ENCODE measurements around the gene LRP1B. TPM values are rescaled to one million over a fixed set of nuclear protein-coding genes. Genes with fewer than 3 reads are reported as not detected.

LRP1B gene
- total and polyA plus RNA-seq, 7 experiments from 2014 or later: 0.10 TPM; not detected in 6

- H3K36me3 Mint-ChIP-seq: no peaks in the 10 kb centered on the region
Measured at GRCh38 chr2:140597836-140598235, 1533.0 kb downstream of the LRP1B start.

GRCh38 chr2:140597205-140597604, 1533.6 kb downstream of the LRP1B start:
- H3K4me1 ChIP-seq (ENCODE audit: control insufficient read depth in 2 of 2, insufficient read depth in 2 of 2, low read length in 2 of 2): no peaks in the 10 kb centered on the region
- H3K36me3 Mint-ChIP-seq: no peaks in the 10 kb centered on the region
- no peaks in the 10 kb centered on the region for H3K27me3 Mint-ChIP-seq
- H3K4me3 Mint-ChIP-seq: no peak overlapping the region
- no peak overlapping the region for H3K27ac ChIP-seq (ENCODE audit: low read depth, low read length)
- intact Hi-C loops (cut with micrococcal nuclease): no loop called here
- H3K27ac Mint-ChIP-seq: no peak overlapping the region
- DNase-seq (no peak), ATAC-seq (no peak)
- no peaks in the 10 kb centered on the region for H3K27me3 ChIP-seq (ENCODE audit: control insufficient read depth in 2 of 2, insufficient read depth in 2 of 2, low read length in 2 of 2)
- H3K9me3 Mint-ChIP-seq: peaks cover 0 to 14% (median 2%) of the 10 kb centered on the region in 11 donors
- H3K4me1 Mint-ChIP-seq: no peaks in the 10 kb centered on the region
- no peaks in the 10 kb centered on the region for H3K36me3 ChIP-seq (ENCODE audit: control insufficient read depth in 2 of 3, insufficient read depth in 3 of 3, low read length in 3 of 3)
- ChIA-PET POLR2A (no interaction called here), CTCF (no interaction called here)
- no peaks in the 10 kb centered on the region for H3K9me3 ChIP-seq (ENCODE audit: control insufficient read depth in 2 of 3, low read length in 3 of 3)
- H3K4me3 ChIP-seq (ENCODE audit: low read length): no peak overlapping the region

More at GRCh38 chr2:140597836-140598235, 1533.0 kb downstream of the LRP1B start:
- Histone ChIP-seq H3K27me3 (ENCODE audit: control insufficient read depth in 2 of 2, insufficient read depth in 2 of 2, low read length in 2 of 2) (no peaks in the 10 kb centered on the region), H3K9me3 (ENCODE audit: control insufficient read depth in 2 of 3, low read length in 3 of 3) (no peaks in the 10 kb centered on the region), H3K4me3 (ENCODE audit: low read length) (no peak overlapping the region), H3K4me1 (ENCODE audit: control insufficient read depth in 2 of 2, insufficient read depth in 2 of 2, low read length in 2 of 2) (no peaks in the 10 kb centered on the region), H3K36me3 (ENCODE audit: control insufficient read depth in 2 of 3, insufficient read depth in 3 of 3, low read length in 3 of 3) (no peaks in the 10 kb centered on the region), H3K27ac (ENCODE audit: low read depth, low read length) (no peak overlapping the region)
- ChIA-PET CTCF (no interaction called here), POLR2A (no interaction called here)
- intact Hi-C loops (cut with micrococcal nuclease): no loop called here
- no peak overlapping the region for H3K4me3 Mint-ChIP-seq
- ATAC-seq: no peak
- peaks cover 0 to 14% (median 2%) of the 10 kb centered on the region in 11 donors for H3K9me3 Mint-ChIP-seq
- no peak overlapping the region for H3K27ac Mint-ChIP-seq
- DNase-seq: no peak
- H3K4me1 Mint-ChIP-seq: no peaks in the 10 kb centered on the region
- no peaks in the 10 kb centered on the region for H3K27me3 Mint-ChIP-seq

DNA sequence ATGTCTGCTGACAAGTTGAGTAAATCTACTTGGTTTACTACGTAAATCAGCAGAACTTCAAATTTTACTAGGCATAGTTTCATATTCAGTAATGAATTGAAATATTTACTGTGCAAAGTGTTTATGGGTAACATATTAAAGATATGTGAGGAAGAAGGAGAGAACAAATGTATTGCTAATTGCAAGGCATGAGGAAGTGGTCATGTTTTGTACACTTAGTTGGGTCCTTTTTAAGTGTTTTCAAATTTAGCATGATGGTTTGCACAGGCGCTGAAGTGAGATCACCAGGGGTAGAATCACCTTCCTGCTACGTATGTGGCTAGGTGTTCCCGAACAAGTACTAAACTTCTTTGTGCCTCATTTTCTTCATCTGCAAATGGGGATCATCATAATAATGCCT, 1534.4 kb downstream of the LRP1B start:
- no peak overlapping the region for H3K27ac ChIP-seq (ENCODE audit: low read depth, low read length)
- Mint-ChIP-seq H3K36me3 (no peaks in the 10 kb centered on the region), H3K4me1 (no peaks in the 10 kb centered on the region), H3K27me3 (no peaks in the 10 kb centered on the region), H3K27ac (no peak overlapping the region), H3K4me3 (no peak overlapping the region), H3K9me3 (peaks cover 0 to 14% (median 2%) of the 10 kb centered on the region in 11 donors)
- POLR2A ChIA-PET: no interaction called here
- H3K4me3 ChIP-seq (ENCODE audit: low read length): no peak overlapping the region
- CTCF ChIA-PET: no interaction called here
- H3K27me3 ChIP-seq (ENCODE audit: control insufficient read depth in 2 of 2, insufficient read depth in 2 of 2, low read length in 2 of 2): no peaks in the 10 kb centered on the region
- H3K36me3 ChIP-seq (ENCODE audit: control insufficient read depth in 2 of 3, insufficient read depth in 3 of 3, low read length in 3 of 3): no peaks in the 10 kb centered on the region
- ATAC-seq (no peak), DNase-seq (no peak)
- no peaks in the 10 kb centered on the region for H3K9me3 ChIP-seq (ENCODE audit: control insufficient read depth in 2 of 3, low read length in 3 of 3)
- no peaks in the 10 kb centered on the region for H3K4me1 ChIP-seq (ENCODE audit: control insufficient read depth in 2 of 2, insufficient read depth in 2 of 2, low read length in 2 of 2)
- intact Hi-C loops (cut with micrococcal nuclease): no loop called here

DNA sequence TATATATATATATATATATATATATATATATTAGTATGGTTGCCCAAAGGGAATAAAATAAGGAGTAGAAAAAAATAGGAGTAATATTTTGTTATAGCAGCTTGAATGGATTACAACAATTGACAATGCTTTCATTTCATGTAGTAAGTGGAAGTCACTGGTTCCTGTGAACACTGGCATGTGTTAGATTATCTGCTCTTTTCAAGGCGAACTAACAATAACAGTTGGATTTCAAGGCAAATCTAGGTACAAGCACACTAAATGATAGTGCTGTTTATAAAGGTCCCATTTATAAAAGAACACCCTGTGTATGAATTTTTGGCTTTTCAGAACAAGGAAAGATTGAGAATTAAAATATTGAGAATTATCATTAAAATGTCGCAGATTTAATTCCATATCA, 1535.7 kb downstream of the LRP1B start:
- H3K36me3 Mint-ChIP-seq: no peaks in the 10 kb centered on the region
- Histone ChIP-seq H3K4me1 (ENCODE audit: control insufficient read depth in 2 of 2, insufficient read depth in 2 of 2, low read length in 2 of 2) (no peaks in the 10 kb centered on the region), H3K27ac (ENCODE audit: low read depth, low read length) (no peak overlapping the region), H3K4me3 (ENCODE audit: low read length) (no peak overlapping the region), H3K9me3 (ENCODE audit: control insufficient read depth in 2 of 3, low read length in 3 of 3) (no peaks in the 10 kb centered on the region), H3K36me3 (ENCODE audit: control insufficient read depth in 2 of 3, insufficient read depth in 3 of 3, low read length in 3 of 3) (no peaks in the 10 kb centered on the region), H3K27me3 (ENCODE audit: control insufficient read depth in 2 of 2, insufficient read depth in 2 of 2, low read length in 2 of 2) (no peaks in the 10 kb centered on the region)
- intact Hi-C loops (cut with micrococcal nuclease): no loop called here
- H3K27me3 Mint-ChIP-seq: no peaks in the 10 kb centered on the region
- H3K4me3 Mint-ChIP-seq: no peak overlapping the region
- DNase-seq: no peak
- H3K27ac Mint-ChIP-seq: no peak overlapping the region
- peaks cover 0 to 14% (median 2%) of the 10 kb centered on the region in 11 donors for H3K9me3 Mint-ChIP-seq
- CTCF ChIA-PET: no interaction called here
- no peak for ATAC-seq
- no peaks in the 10 kb centered on the region for H3K4me1 Mint-ChIP-seq
- POLR2A ChIA-PET: no interaction called here

DNA sequence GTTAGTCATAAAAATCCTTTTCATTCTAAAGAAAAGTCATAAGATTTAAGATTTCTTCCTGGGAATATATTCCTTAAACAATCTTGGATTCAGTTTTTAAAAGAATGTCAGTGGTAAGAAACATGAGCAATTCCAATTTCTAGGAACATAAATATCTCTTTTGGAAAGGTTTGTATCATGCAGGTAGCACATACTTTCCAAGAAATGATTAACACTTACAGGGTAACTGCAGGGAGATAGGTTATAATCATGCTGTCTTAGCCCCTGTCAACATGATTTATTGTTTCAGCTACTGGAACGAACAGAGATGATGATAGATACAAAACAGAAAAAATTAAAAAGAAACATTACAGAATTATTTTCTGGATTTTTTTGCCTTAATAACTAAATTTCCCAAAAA, 1537.7 kb downstream of the LRP1B start:
- Mint-ChIP-seq H3K4me3 (no peak overlapping the region), H3K9me3 (peaks cover 0 to 22% (median 2%) of the 10 kb centered on the region in 11 donors), H3K27me3 (no peaks in the 10 kb centered on the region), H3K36me3 (no peaks in the 10 kb centered on the region), H3K27ac (no peak overlapping the region), H3K4me1 (no peaks in the 10 kb centered on the region)
- intact Hi-C loops (cut with micrococcal nuclease): no loop called here
- H3K4me1 ChIP-seq (ENCODE audit: control insufficient read depth in 2 of 2, insufficient read depth in 2 of 2, low read length in 2 of 2): no peaks in the 10 kb centered on the region
- ChIA-PET CTCF (no interaction called here), POLR2A (no interaction called here)
- H3K4me3 ChIP-seq (ENCODE audit: low read length): no peak overlapping the region
- H3K27ac ChIP-seq (ENCODE audit: low read depth, low read length): no peak overlapping the region
- no peaks in the 10 kb centered on the region for H3K9me3 ChIP-seq (ENCODE audit: control insufficient read depth in 2 of 3, low read length in 3 of 3)
- DNase-seq (no peak), ATAC-seq (no peak)
- no peaks in the 10 kb centered on the region for H3K27me3 ChIP-seq (ENCODE audit: control insufficient read depth in 2 of 2, insufficient read depth in 2 of 2, low read length in 2 of 2)
- no peaks in the 10 kb centered on the region for H3K36me3 ChIP-seq (ENCODE audit: control insufficient read depth in 2 of 3, insufficient read depth in 3 of 3, low read length in 3 of 3)

- Histone ChIP-seq H3K4me1 (ENCODE audit: control insufficient read depth in 2 of 2, insufficient read depth in 2 of 2, low read length in 2 of 2) (no peaks in the 10 kb centered on the region), H3K4me3 (ENCODE audit: low read length) (no peak overlapping the region), H3K27ac (ENCODE audit: low read depth, low read length) (no peak overlapping the region), H3K9me3 (ENCODE audit: control insufficient read depth in 2 of 3, low read length in 3 of 3) (no peaks in the 10 kb centered on the region), H3K36me3 (ENCODE audit: control insufficient read depth in 2 of 3, insufficient read depth in 3 of 3, low read length in 3 of 3) (no peaks in the 10 kb centered on the region), H3K27me3 (ENCODE audit: control insufficient read depth in 2 of 2, insufficient read depth in 2 of 2, low read length in 2 of 2) (no peaks in the 10 kb centered on the region)
- DNase-seq (no peak), ATAC-seq (no peak)
- POLR2A ChIA-PET: no interaction called here
- no peak overlapping the region for H3K27ac Mint-ChIP-seq
- no peaks in the 10 kb centered on the region for H3K27me3 Mint-ChIP-seq
- intact Hi-C loops (cut with micrococcal nuclease): no loop called here
- H3K9me3 Mint-ChIP-seq: peaks cover 0 to 27% (median 3%) of the 10 kb centered on the region in 11 donors
- H3K4me3 Mint-ChIP-seq: no peak overlapping the region
- CTCF ChIA-PET: no interaction called here
- H3K4me1 Mint-ChIP-seq: no peaks in the 10 kb centered on the region
- no peaks in the 10 kb centered on the region for H3K36me3 Mint-ChIP-seq
Measured at GRCh38 chr2:140589696-140590095, 1541.1 kb downstream of the LRP1B start.

DNA sequence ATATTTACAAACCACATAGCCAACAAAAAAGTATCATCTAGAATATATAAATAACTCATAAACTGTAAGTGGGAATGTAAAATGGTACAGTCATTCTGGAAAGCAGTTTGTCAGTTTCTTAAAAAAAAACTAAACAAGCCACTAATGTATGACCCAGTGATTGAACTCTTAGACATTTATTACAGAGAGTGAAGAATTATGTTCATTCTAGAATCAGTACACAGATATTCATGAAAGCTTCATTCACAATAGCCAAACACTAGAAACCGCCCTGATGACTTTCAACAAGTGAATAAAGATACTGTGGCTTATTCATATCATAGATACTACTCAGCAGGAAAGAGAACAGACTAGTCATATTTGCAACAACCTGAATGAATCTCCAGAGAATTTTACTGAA, 1541.5 kb downstream of the LRP1B start:
- no peak overlapping the region for H3K4me3 ChIP-seq (ENCODE audit: low read length)
- H3K4me1 Mint-ChIP-seq: no peaks in the 10 kb centered on the region
- no peaks in the 10 kb centered on the region for H3K9me3 ChIP-seq (ENCODE audit: control insufficient read depth in 2 of 3, low read length in 3 of 3)
- ChIA-PET CTCF (no interaction called here), POLR2A (no interaction called here)
- H3K36me3 ChIP-seq (ENCODE audit: control insufficient read depth in 2 of 3, insufficient read depth in 3 of 3, low read length in 3 of 3): no peaks in the 10 kb centered on the region
- no peaks in the 10 kb centered on the region for H3K27me3 ChIP-seq (ENCODE audit: control insufficient read depth in 2 of 2, insufficient read depth in 2 of 2, low read length in 2 of 2)
- no peaks in the 10 kb centered on the region for H3K4me1 ChIP-seq (ENCODE audit: control insufficient read depth in 2 of 2, insufficient read depth in 2 of 2, low read length in 2 of 2)
- no peaks in the 10 kb centered on the region for H3K27me3 Mint-ChIP-seq
- no peak overlapping the region for H3K4me3 Mint-ChIP-seq
- DNase-seq (no peak), ATAC-seq (no peak)
- no peak overlapping the region for H3K27ac ChIP-seq (ENCODE audit: low read depth, low read length)
- H3K36me3 Mint-ChIP-seq: no peaks in the 10 kb centered on the region
- peaks cover 0 to 24% (median 3%) of the 10 kb centered on the region in 11 donors for H3K9me3 Mint-ChIP-seq
- H3K27ac Mint-ChIP-seq: no peak overlapping the region
- intact Hi-C loops (cut with micrococcal nuclease): no loop called here

Measured in naive thymus-derived CD4-positive, alpha-beta T cell (primary cell).